Common myeloid progenitor, CD34-positive (primary cell): ENCODE results near the gene TAF1A.

Experiments
- CTCF ChIA-PET: fragments of 350-600 bp; sonication (Branson Sonifier 250); formaldehyde crosslinking; loops from one replicate; lab custom pipeline; 2021; ENCODE audit warnings: antibody characterized with exemption; lab: Charles Lee
- POLR2A ChIA-PET: fragments of 350-600 bp; sonication (Branson Sonifier 250); formaldehyde crosslinking; loops from one replicate; lab custom pipeline; 2021; ENCODE audit warnings: antibody characterized with exemption; lab: Charles Lee
- DNase-seq, 3 donors: peaks; one replicate each; pipeline versions ENCODE4 v3.0.0 to v3.0.0-alpha.2; 2013
- H3K27ac ChIP-seq, 2 experiments: 1 replicate in 1 of 2; 2 replicates in 1 of 2; pipeline ENCODE4 v1.7.0; 2013; ENCODE audit warnings: inconsistent platforms in 2 of 2, low read length in 2 of 2, mild to moderate bottlenecking in 2 of 2, low read depth in 1 of 2, moderate library complexity in 1 of 2; ENCODE audit not compliant: severe bottlenecking in 2 of 2, insufficient read depth in 1 of 2, poor library complexity in 1 of 2
- H3K27me3 ChIP-seq, 5 experiments: replicated peaks in 2 of 5; 1 replicate in 3 of 5; 2 replicates in 2 of 5; pipeline versions ENCODE4 v1.6.1 to v1.7.0; 2013; ENCODE audit warnings: low read length in 4 of 5, mild to moderate bottlenecking in 2 of 5, moderate library complexity in 2 of 5, inconsistent platforms in 1 of 5; ENCODE audit not compliant: insufficient read depth in 5 of 5, control insufficient read depth in 4 of 5
- H3K36me3 ChIP-seq, 4 experiments: 1 replicate in 2 of 4; 2 replicates in 2 of 4; pipeline versions ENCODE4 v1.6.1 to v1.7.0; 2013; ENCODE audit warnings: low read length in 3 of 4, control low read depth in 1 of 4, mild to moderate bottlenecking in 1 of 4; ENCODE audit not compliant: control insufficient read depth in 4 of 4, insufficient read depth in 4 of 4
- H3K4me1 ChIP-seq, 4 experiments: 1 replicate in 3 of 4; 2 replicates in 1 of 4; pipeline versions ENCODE4 v1.6.1 to v1.7.1; 2013; ENCODE audit warnings: low read length in 3 of 4, mild to moderate bottlenecking in 3 of 4, control low read depth in 1 of 4, inconsistent platforms in 1 of 4, moderate library complexity in 1 of 4; ENCODE audit not compliant: control insufficient read depth in 4 of 4, insufficient read depth in 4 of 4; ENCODE audit errors: control extremely low read depth in 1 of 4
- H3K4me3 ChIP-seq, 7 experiments: 1 replicate in 4 of 7; 2 replicates in 3 of 7; pipeline versions ENCODE4 v1.5.1 to v1.7.0; 2013; ENCODE audit warnings: mild to moderate bottlenecking in 7 of 7, low read length in 6 of 7, moderate library complexity in 6 of 7, inconsistent platforms in 2 of 7, low read depth in 2 of 7, control low read depth in 1 of 7; ENCODE audit not compliant: insufficient read depth in 4 of 7, control insufficient read depth in 1 of 7; ENCODE audit errors: extremely low read depth in 1 of 7
- H3K9me3 ChIP-seq, 5 experiments: 1 replicate in 4 of 5; 2 replicates in 1 of 5; pipeline versions ENCODE4 v1.6.1 to v1.7.1; 2013; ENCODE audit warnings: low read length in 4 of 5, mild to moderate bottlenecking in 2 of 5, inconsistent platforms in 1 of 5, low read depth in 1 of 5, moderate library complexity in 1 of 5; ENCODE audit not compliant: control insufficient read depth in 4 of 5, insufficient read depth in 2 of 5; ENCODE audit errors: control extremely low read depth in 1 of 5
- WGBS: methylation state at CpG from one replicate; pipeline ENCODE4 v1.1.5; 2013; ENCODE audit not compliant: insufficient coverage; 5-methylcytosine and 5-hydroxymethylcytosine counted together

TAF1A gene

DNA sequence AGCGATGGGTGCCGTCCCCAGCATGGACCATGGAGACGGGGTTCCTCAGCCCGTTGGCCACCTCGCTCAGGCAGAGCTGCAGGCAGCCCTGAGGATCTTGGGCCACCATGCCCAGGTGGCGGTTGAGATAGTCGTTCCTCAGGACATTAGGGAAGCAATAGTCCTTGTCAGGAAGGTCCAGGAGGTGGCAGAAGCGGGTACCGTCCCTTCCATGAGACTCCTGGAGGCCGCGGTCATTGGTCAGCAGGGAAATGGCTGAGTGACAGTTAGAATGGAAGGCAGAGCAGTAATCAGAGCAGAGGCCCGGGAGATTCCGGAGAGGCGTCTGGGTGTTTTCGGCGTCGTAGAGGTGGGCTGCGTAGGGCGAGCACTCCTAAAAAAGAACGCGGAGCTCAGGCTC is 45.9 kb downstream of the TAF1A start:
- ChIA-PET CTCF (no interaction called here), POLR2A (no interaction called here)
- H3K36me3 ChIP-seq: no peaks in the 10 kb centered on the region
- H3K4me1 ChIP-seq: peaks cover 0 to 7% (median 0%) of the 10 kb centered on the region in 4 experiments
- no peak for DNase-seq
- no peak overlapping the region for H3K4me3 ChIP-seq
- H3K27me3 ChIP-seq: peaks cover 0 to 33% (median 7%) of the 10 kb centered on the region in 5 experiments
- 91% methylated on average over 21 of the region's 21 CpGs for WGBS
- no peak overlapping the region for H3K27ac ChIP-seq
- H3K9me3 ChIP-seq: no peaks in the 10 kb centered on the region

DNA sequence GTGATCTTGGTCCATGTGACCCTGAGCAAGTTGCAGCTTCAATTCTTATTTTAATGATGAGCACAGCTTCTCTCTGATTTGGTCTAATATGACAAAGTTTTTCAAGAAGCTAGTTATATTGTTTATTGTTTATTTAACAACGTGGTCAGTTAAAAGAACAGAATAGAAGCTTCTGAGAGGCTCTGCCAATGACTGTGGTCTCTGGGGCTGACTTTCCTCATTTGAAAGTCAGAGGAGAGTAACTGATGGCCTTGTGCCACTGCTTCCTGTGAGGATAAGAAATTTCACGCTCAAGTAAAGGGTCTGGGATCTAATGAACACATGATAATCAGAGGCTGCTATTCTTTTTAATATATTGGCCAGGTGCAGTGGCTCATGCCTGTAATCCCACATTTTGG is 49.1 kb downstream of the TAF1A start:
- H3K36me3 ChIP-seq: no peaks in the 10 kb centered on the region
- H3K27me3 ChIP-seq: peaks cover 0 to 10% (median 3%) of the 10 kb centered on the region in 5 experiments
- POLR2A ChIA-PET: no interaction called here
- 90% methylated on average over 2 of the region's 2 CpGs for WGBS
- no peaks in the 10 kb centered on the region for H3K4me1 ChIP-seq
- H3K4me3 ChIP-seq: no peak overlapping the region
- H3K9me3 ChIP-seq: no peaks in the 10 kb centered on the region
- CTCF ChIA-PET: no interaction called here
- no peak for DNase-seq
- no peak overlapping the region for H3K27ac ChIP-seq

- CTCF ChIA-PET: no interaction called here
- peaks cover 0 to 5% (median 3%) of the 10 kb centered on the region in 5 experiments for H3K27me3 ChIP-seq
- no peaks in the 10 kb centered on the region for H3K9me3 ChIP-seq
- H3K4me3 ChIP-seq: no peak overlapping the region
- no peak overlapping the region for H3K27ac ChIP-seq
- no peak for DNase-seq
- H3K36me3 ChIP-seq: no peaks in the 10 kb centered on the region
- H3K4me1 ChIP-seq: no peaks in the 10 kb centered on the region
- WGBS: 90% methylated on average over 12 of the region's 16 CpGs
- POLR2A ChIA-PET: no interaction called here
Measured at GRCh38 chr1:222539951-222540597, 49.7 kb downstream of the TAF1A start.

- DNase-seq: no peak
- POLR2A ChIA-PET: no interaction called here
- CTCF ChIA-PET: no interaction called here
- H3K36me3 ChIP-seq: no peaks in the 10 kb centered on the region
- H3K9me3 ChIP-seq: no peaks in the 10 kb centered on the region
- no peaks in the 10 kb centered on the region for H3K4me1 ChIP-seq
- WGBS: 98% methylated on average over 5 of the region's 5 CpGs
- H3K27ac ChIP-seq: no peak overlapping the region
- H3K27me3 ChIP-seq: no peaks in the 10 kb centered on the region
- no peak overlapping the region for H3K4me3 ChIP-seq
Measured at GRCh38 chr1:222535455-222535854, 54.3 kb downstream of the TAF1A start.

DNA sequence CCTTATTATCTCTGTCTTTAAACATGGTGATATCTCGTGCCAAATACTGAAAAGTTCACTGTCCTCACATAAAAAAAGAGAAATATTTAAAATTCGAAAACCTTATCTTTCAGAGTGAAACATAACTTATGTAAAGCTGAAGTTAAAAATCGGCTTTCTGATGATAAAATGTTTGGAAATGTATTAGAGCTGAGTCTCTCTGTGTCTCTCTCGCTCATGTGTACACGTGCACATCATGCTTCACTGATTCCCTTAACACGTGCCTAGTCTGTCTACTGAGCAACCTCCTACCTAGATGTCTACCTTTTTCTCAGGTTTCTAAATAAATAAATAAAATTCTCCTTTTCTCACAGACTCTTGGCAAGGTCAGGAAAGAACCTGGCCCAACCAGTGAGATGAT is 58.9 kb downstream of the TAF1A start:
- no peak for DNase-seq
- peaks cover 0 to 2% (median 0%) of the 10 kb centered on the region in 5 experiments for H3K27me3 ChIP-seq
- H3K9me3 ChIP-seq: no peaks in the 10 kb centered on the region
- POLR2A ChIA-PET: interaction anchor here (0.6 kb wide), 1 partner anchor 226 kb away, joined by 3 read pairs; no protein-coding TSS in a partner anchor
- CTCF ChIA-PET: no interaction called here
- no peak overlapping the region for H3K4me3 ChIP-seq
- H3K27ac ChIP-seq: no peak overlapping the region
- no peaks in the 10 kb centered on the region for H3K36me3 ChIP-seq
- 86% methylated on average over 3 of the region's 6 CpGs for WGBS
- peaks cover 0 to 7% (median 2%) of the 10 kb centered on the region in 4 experiments for H3K4me1 ChIP-seq

DNA sequence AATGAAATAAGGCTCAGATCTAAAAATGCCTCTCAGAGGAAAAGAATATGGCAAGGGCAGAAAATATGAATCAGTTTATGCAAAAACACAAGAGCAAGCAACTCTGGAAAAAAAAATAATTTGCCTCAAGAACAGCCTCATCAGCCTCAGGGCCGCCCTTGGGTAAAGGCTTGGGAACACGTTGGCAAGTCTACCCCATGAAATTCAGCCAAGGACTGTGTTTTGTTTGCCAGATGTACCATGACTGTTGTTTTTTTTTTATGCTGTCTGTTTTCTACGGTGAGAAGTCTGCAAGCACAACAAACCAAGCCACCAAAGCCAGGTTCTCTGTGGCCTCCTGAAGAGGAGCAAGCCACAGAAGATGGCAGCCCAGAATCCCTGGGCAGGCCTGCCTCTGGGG is 59.8 kb downstream of the TAF1A start:
- peaks cover 0 to 2% (median 0%) of the 10 kb centered on the region in 5 experiments for H3K27me3 ChIP-seq
- WGBS: 74% methylated on average over 3 of the region's 3 CpGs
- CTCF ChIA-PET: no interaction called here

DNA sequence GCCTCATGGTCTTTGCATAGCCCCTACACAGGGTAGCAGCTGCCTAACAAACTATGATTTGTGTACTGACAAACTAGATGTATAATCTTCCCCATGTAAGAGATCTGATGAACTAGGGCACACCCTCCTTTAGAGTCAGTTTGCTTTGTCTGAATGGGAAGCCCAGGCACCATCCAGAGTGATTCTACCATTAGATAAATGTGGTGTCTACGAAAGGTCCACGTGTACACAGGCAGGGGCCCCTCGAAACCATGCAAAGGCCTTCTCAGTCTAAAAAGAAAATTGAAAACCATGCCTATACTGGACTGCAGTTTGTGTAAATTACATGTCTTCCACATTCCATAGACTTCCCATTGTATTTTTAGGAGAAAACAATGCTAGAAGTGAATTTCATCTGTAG is 60.6 kb downstream of the TAF1A start:
- no peak overlapping the region for H3K27ac ChIP-seq
- no peak overlapping the region for H3K4me3 ChIP-seq
- CTCF ChIA-PET: no interaction called here
- WGBS: 100% methylated on average over 3 of the region's 3 CpGs
- H3K9me3 ChIP-seq: no peaks in the 10 kb centered on the region
- peaks cover 0 to 2% (median 0%) of the 10 kb centered on the region in 5 experiments for H3K27me3 ChIP-seq
- POLR2A ChIA-PET: no interaction called here
- no peaks in the 10 kb centered on the region for H3K36me3 ChIP-seq
- no peak for DNase-seq
- H3K4me1 ChIP-seq: peaks cover 0 to 11% (median 2%) of the 10 kb centered on the region in 4 experiments

More for the DNA sequence above, 59.8 kb downstream of the TAF1A start:
- H3K4me3 ChIP-seq: no peak overlapping the region
- H3K36me3 ChIP-seq: no peaks in the 10 kb centered on the region
- no peak overlapping the region for H3K27ac ChIP-seq
- DNase-seq: no peak
- no peaks in the 10 kb centered on the region for H3K9me3 ChIP-seq
- POLR2A ChIA-PET: no interaction called here
- peaks cover 0 to 11% (median 2%) of the 10 kb centered on the region in 4 experiments for H3K4me1 ChIP-seq
